Stimulated activated CD8-positive, alpha-beta memory T cell treated with anti-CD3 and anti-CD28 coated beads, Interleukin-2, amount 100 ng/mL, for 1 hour (primary cell): ENCODE results near the gene USP36.
A peak's percentile ranks its signal among the peaks of the same experiment; 100 is the strongest.
"Not testable (repeated sequence)": the region's sequence is repeated elsewhere in the genome, so short reads cannot be mapped to it uniquely, and the experiment has no call there.

ENCODE experiments used
- DNase-seq, 2 donors: peaks; one replicate each; pipeline ENCODE4 v3.0.0-alpha.2; 2020; ENCODE audit warnings: low read depth in 2 of 2

USP36 gene

GRCh38 chr17:78769196-78769773 lies 71.3 kb downstream of the USP36 start:
- DNase-seq, result no peak

DNA sequence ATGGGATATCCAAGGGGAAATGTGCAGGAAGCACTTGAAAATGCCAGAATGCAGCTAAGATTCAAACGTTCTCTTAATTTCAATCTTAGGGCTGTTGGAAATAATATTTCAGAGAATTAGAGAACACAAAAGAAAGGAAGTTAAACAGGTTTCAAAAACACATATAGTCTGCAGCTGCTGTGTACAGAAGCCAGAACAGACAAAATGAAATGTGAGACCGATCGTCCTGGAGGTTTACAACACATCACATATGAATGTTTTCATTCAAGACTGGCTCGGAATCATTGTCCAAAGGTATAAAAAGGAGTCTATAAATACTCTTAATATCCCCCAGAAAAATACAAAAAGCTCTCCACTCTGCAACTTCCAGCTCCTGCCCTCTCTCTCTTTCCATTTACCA lies 72.8 kb downstream of the USP36 start:
- DNase-seq, result no peak

GRCh38 chr17:78766743-78767294 lies 73.8 kb downstream of the USP36 start:
- no peak for DNase-seq

DNA sequence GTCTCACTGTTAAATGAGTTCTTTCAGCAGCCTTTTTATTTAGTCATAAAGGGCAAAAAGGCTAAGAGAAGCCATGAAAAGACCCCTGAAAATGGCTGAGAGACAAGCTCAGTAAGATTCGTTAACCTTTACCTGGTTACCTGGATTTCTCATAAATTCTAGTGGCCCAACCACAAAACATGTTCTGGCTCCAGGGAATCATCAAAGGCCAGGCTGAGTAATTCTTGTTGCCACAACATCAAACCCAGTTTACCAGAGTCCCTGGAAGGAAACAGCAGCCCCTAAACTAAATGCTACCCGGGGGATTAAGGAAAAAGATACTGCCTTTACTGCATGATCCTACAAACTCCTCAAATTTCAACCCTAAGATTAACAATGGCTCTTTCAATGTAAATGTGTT lies 74.4 kb downstream of the USP36 start:
- no peak for DNase-seq

DNA sequence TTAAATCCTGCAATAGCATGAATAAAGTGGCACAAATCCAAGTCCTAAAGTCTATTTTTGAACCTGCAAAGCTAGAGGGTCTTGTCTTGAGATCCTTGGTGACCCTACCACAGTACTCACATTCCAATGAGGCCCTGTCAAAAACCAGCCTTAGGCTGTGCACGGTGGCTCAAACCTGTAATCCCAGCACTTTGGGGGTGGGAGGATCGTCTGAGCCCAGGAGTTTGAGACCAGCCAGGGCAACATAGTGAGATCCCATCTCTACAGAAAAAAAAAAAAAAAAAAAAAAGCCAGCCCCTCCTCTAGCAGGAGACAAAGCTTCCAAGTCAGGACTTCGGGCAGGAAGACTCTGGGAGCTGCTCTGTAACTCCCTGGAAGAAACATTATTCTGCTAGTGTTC lies 74.8 kb downstream of the USP36 start:
- no peak for DNase-seq

DNA sequence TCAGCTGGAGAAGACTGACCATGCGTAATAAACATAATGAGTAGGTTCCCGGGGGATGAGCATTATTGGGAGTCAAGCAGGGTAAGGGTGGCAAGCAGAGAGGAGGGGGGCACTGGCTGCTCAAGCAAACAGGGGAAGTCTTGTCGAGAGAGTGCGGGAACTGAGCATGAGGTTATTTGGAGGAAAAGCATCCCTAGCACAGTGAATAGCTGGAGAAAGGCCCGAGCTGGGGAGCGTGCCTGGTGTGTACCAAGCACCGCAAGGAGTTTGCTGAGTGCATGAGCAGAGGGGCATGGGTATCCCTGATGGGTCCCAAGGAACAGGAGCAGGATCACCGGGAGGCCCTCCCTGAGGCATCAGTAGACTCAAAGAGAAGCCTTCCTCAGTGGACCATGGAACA lies 75.7 kb downstream of the USP36 start:
- DNase-seq, result no peak

GRCh38 chr17:78763561-78763960 lies 77.1 kb downstream of the USP36 start:
- no peak for DNase-seq

- DNase-seq, result no peak
Observed at GRCh38 chr17:78761789-78762406, 78.7 kb downstream of the USP36 start.

DNA sequence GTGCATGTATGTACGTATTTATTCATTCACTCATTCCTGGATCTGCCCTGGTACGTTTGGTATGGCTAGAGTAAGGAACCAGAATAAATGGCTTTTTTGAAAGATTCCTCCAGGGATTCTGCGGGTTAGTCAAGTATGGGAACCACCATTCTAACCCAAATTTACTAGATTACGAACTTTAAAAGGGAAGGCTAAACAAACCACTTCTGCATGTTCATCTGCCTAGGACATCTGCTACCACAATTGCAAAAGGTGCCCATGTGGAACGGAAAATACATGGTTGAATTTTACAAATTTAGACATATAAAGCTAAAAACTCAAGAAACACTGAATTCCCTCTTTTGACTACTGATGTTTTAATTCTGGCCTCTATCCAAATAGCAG lies 80.7 kb downstream of the USP36 start:
- DNase-seq, result no peak

GRCh38 chr17:78759203-78759968 lies 81.2 kb downstream of the USP36 start:
- peak in 1 of 2 donors; percentile 59 for DNase-seq

DNA sequence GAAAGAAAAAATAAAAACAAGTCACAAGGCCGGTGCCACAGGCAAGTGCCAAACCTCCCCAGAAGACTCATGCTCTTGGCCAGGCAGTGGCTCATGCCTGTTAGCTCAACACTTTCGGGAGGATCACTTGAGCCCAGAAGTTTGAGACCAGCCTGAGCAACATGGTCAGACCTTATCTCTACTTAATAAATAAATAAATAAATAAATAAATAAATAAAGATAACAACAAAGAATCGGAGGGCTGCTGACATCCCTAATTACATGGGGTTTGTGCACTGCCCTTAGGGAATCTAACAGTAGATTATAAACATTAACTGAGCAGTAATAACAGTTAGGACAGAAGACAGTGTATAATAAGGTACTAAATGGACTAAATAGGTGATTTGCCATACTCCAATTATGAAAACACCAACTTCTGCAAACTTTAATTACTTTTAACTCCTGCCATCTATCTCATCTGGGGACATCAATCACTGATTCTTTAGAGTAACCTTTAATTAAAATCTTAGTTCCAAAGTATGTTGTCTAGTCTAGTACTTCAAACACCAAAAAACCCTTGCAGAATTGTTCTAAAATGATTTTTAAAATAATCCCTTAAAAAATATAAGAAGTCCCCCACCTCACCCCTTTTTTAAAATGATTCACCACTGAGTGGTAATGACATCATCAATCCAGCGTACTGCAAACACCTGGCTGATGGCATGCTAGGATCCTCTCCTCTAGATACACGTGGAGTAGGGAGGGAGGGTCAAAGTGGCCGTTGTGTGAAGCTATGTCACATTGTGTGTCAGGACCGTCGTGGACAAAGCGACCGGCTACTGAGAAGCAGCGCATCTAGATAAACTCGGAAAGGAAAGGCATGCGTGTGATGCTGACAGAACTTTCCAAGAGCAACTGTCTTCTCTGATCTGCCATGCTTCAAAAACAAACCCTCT lies 87.0 kb downstream of the USP36 start:
- DNase-seq, result no peak

DNA sequence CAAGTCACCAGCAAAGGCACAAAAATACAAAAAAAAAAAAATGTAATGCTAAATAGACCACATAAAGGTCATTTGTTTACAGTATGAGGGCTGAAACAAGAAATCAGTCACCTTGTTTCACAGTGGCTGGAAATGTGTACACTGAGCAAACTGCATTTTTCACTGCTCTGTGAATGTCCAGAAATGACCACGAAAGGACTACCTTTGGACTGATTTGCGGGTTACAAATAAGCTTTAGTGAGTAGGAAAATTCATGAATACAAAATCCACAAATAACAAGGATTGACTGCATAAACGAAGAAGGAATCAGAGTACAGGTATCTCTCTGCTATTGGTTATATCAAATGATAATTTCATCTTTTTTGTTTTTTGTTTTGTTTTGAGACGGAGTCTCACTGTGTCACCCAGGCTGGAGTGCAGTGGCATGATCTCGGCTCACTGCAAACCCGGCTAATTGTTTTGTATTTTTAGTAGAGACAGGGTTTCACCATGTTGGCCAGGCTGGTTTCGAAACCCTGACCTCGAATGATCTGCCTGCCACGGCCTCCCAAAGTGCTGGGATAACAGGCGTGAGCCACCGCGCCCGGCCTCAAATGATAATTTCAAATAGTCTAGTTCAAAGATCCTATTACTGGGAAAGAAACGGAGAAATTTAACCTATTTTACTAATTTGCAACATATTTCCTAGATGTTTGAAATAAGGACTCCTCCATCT lies 89.0 kb downstream of the USP36 start:
- no peak for DNase-seq

- not testable (repeated sequence) for DNase-seq
Observed at GRCh38 chr17:78751000-78751399, 89.6 kb downstream of the USP36 start.

DNA sequence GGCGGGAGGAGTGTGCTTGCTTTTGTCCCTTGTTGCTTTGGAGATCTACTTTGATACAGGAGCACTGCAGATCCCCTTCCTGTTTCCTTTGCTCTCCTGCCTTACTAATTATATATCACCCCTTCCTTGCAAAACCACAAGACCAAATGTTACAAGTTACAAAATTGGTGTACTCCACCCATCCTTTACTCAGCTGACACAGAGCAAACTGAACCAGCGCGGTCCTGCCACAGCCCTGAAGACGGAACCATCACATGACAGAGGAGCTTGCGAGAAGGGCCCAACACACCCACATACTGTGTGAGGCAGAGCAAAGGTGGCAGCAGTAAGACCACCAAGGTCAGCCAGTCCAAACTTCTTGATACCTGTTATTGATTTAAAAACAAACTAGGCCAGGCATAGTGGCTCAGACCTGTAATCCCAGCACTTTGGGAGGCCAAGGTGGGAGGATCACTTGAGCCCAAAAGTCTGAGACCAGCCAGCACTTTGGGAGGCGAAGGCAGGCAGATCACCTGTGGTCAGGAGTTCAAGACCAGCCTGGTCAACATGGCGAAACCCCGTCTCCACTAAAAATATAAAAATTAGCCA lies 91.8 kb downstream of the USP36 start:
- DNase-seq, result peak; percentile 52 to 61

GRCh38 chr17:78748048-78748729 lies 92.4 kb downstream of the USP36 start:
- no peak for DNase-seq

DNA sequence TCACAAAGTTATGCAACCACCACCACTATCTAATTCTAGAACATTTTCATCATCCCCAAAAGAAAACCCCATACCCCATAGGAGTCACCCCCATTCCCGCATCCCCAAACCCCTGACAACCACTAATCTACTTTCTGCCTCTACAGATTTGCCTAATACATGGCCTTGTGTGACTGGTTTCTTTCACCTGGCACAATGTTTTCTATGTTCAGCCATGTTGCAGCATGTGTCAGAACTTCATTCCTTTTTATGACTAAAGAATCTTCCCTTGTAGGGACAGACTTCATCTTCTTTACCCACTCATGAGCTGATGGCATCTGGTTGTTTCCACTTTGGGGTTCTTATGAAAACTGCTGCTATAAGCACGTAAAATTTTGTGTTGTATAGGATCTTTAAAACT lies 93.1 kb downstream of the USP36 start:
- no peak for DNase-seq

- no peak for DNase-seq
Observed at GRCh38 chr17:78746949-78747269, 93.7 kb downstream of the USP36 start.

DNA sequence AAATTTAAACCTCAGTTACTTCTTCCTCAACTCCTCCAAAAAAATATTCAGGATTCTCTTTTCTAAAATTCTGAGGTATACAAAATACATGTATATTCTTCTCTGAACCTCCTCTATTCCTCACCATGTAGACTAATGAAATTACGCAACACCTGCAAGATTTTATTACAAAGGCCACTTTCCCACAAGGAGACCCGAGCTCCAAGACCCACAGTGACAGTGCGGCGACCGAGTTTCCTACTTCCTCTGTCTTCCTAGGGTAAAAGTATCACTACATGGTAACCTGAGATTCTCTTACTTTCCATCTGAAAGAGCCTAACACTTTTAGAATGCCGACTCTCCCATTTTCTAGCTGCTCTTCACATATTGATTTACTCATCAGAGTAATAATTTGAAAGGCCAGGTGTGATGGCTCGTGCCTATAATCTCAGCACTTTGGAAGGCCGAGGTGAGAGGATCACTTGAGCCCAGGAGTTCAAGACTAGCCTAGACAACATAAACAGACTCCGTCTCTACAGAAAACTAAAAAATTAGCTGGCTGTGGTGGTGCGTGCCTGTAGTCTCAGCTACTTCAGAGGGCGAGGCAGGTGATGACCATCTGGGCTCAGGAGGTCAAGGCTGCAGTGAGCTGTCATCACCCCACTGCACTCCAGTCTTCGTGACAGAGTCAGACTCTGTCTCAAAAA lies 94.2 kb downstream of the USP36 start:
- DNase-seq, result no peak
